Suprapubic skin (tissue), 4 donors: ENCODE measurements around the gene ANAPC1. TPM values are rescaled to one million over a fixed set of nuclear protein-coding genes. Genes with fewer than 3 reads are reported as not detected.
"Not testable (repeated sequence)": the region's sequence is repeated elsewhere in the genome, so short reads cannot be mapped to it uniquely, and the experiment has no call there.

Experiments used
- DNase-seq, 2 donors: peaks; one replicate each; pipeline ENCODE4 v3.0.0-alpha.2; 2019; ENCODE audit warnings: low spot score in 2 of 2
- H3K27ac ChIP-seq: fragments of 200-600 bp; sonication (generic); one replicate; pipeline ENCODE4 v1.5.1; 2019
- H3K27me3 ChIP-seq: fragments of 200-600 bp; sonication (generic); one replicate; pipeline ENCODE4 v1.5.1; 2019
- H3K36me3 ChIP-seq: fragments of 200-600 bp; sonication (generic); one replicate; pipeline ENCODE4 v1.5.1; 2019
- H3K4me1 ChIP-seq: fragments of 200-600 bp; sonication (generic); one replicate; pipeline ENCODE4 v1.5.1; 2019
- H3K4me3 ChIP-seq: fragments of 200-600 bp; sonication (generic); one replicate; pipeline ENCODE4 v1.5.1; 2019; ENCODE audit warnings: mild to moderate bottlenecking
- H3K9me3 ChIP-seq: fragments of 200-600 bp; sonication (generic); one replicate; pipeline ENCODE4 v1.5.1; 2019
- EP300 ChIP-seq: sonication (generic); formaldehyde crosslinking; IDR thresholded peaks from one replicate; pipeline ENCODE4 v1.6.1; 2017; ENCODE audit warnings: antibody characterized with exemption
- POLR2A ChIP-seq, 2 donors: fragments of 450-650 bp; IDR thresholded peaks; one replicate each; pipeline ENCODE4 v1.6.1; 2017; ENCODE audit warnings: antibody characterized with exemption in 2 of 2, mild to moderate bottlenecking in 2 of 2, moderate library complexity in 2 of 2
- POLR2AphosphoS5 ChIP-seq, 3 donors: sonication (generic); formaldehyde crosslinking; IDR thresholded peaks; one replicate each; pipeline ENCODE4 v1.6.1; 2017; ENCODE audit warnings: antibody characterized with exemption in 3 of 3
- WGBS: methylation state at CpG from one replicate; pipeline ENCODE4 v1.1.5; 2018; 5-methylcytosine and 5-hydroxymethylcytosine counted together
- total RNA-seq, 4 donors: library from RNA; depleted of rRNA; stranded (reverse); fragments of >200 nt; gene quantifications; one replicate each; pipeline ENCODE4 v1.1.0, GENCODE V29; 2016
- TF ChIP-seq, protein P1 (sequence below), 2 donors: fragments of 200-600 bp in 1 of 2; fragments of 450-650 bp in 1 of 2; sonication (generic) in 1 of 2; IDR thresholded peaks; one replicate each; pipeline ENCODE4 v1.5.1; 2016 to 2019; ENCODE audit warnings: antibody characterized with exemption in 2 of 2, mild to moderate bottlenecking in 1 of 2, moderate library complexity in 1 of 2

ANAPC1 gene
- total RNA-seq, 4 donors from 2014 or later, result 35.9 to 101 (median 39.5) TPM

- no peaks in the 10 kb centered on the region for H3K9me3 ChIP-seq
- H3K27me3 ChIP-seq, result no peaks in the 10 kb centered on the region
- peaks cover 9% of the 10 kb centered on the region for H3K36me3 ChIP-seq
- H3K27ac ChIP-seq, result no peak overlapping the region
- no peak overlapping the region for H3K4me3 ChIP-seq
- WGBS, result 67% methylated on average over 1 of the region's 1 CpG
- DNase-seq, result no peak
- H3K4me1 ChIP-seq, result peaks cover 5% of the 10 kb centered on the region
- TF ChIP-seq EP300, result no peak
- TF ChIP-seq, protein P1, sequence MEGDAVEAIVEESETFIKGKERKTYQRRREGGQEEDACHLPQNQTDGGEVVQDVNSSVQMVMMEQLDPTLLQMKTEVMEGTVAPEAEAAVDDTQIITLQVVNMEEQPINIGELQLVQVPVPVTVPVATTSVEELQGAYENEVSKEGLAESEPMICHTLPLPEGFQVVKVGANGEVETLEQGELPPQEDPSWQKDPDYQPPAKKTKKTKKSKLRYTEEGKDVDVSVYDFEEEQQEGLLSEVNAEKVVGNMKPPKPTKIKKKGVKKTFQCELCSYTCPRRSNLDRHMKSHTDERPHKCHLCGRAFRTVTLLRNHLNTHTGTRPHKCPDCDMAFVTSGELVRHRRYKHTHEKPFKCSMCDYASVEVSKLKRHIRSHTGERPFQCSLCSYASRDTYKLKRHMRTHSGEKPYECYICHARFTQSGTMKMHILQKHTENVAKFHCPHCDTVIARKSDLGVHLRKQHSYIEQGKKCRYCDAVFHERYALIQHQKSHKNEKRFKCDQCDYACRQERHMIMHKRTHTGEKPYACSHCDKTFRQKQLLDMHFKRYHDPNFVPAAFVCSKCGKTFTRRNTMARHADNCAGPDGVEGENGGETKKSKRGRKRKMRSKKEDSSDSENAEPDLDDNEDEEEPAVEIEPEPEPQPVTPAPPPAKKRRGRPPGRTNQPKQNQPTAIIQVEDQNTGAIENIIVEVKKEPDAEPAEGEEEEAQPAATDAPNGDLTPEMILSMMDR (IDR thresholded peaks at IDR 0.05), result no peak
- TF ChIP-seq POLR2A (IDR thresholded peaks at IDR 0.05), result no peak
- no peak for TF ChIP-seq POLR2AphosphoS5 (IDR thresholded peaks at IDR 0.05)
These were observed 34.4 kb upstream of the ANAPC1 start for GRCh38 chr2:111918383-111918806.

- no peak for TF ChIP-seq POLR2A (IDR thresholded peaks at IDR 0.05)
- no peak for TF ChIP-seq POLR2AphosphoS5 (IDR thresholded peaks at IDR 0.05)
- Histone ChIP-seq H3K27me3 (no peaks in the 10 kb centered on the region), H3K36me3 (peaks cover 3% of the 10 kb centered on the region), H3K4me1 (peaks cover 5% of the 10 kb centered on the region), H3K27ac (no peak overlapping the region), H3K4me3 (no peak overlapping the region), H3K9me3 (no peaks in the 10 kb centered on the region)
- no peak for DNase-seq
- WGBS, result 80% methylated on average over 3 of the region's 3 CpGs
These were observed 33.1 kb upstream of the ANAPC1 start for GRCh38 chr2:111917106-111917505.

- no peak for DNase-seq
- TF ChIP-seq POLR2A (IDR thresholded peaks at IDR 0.05) (no peak), EP300 (no peak), POLR2AphosphoS5 (IDR thresholded peaks at IDR 0.05) (no peak)
- TF ChIP-seq, protein P1 (IDR thresholded peaks at IDR 0.05), result no peak
- no peak overlapping the region for H3K27ac ChIP-seq
- H3K9me3 ChIP-seq, result no peaks in the 10 kb centered on the region
- peaks cover 15% of the 10 kb centered on the region for H3K4me1 ChIP-seq
- no peaks in the 10 kb centered on the region for H3K27me3 ChIP-seq
- H3K36me3 ChIP-seq, result peaks cover 3% of the 10 kb centered on the region
- no peak overlapping the region for H3K4me3 ChIP-seq
- 70% methylated on average over 2 of the region's 2 CpGs for WGBS
These were observed 28.6 kb upstream of the ANAPC1 start for GRCh38 chr2:111912547-111912946.

DNA sequence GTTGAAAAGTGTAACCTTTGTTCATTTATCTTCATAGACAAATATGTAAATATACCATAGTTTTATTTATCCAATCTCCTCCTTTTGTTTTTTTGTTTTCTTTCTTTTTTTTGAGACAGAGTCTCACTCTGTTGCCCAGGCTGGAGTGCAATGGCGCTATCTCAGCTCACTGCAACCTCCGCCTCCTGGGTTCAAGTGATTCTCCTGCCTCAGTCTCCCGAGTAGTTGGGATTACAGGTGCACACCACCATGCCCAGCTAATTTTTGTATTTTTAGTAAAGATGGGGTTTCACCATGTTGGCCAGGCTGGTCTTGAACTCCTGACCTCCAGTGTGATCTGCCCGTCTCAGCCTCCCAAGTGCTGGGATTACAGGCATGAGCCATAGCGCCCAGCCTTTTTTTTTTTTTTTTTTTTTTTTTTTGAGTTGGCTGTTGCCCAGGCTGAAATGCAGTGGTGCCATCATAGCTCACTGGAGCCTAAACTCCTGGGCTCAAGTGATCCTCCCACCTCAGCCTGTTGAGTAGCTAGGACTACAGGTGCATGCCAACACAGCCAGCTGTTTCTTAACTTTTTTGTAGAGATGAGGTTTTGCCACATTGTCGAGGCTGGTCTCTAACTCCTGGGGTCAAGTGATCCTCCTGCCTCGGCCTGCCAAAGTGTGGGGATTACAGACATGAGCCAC is 27.4 kb upstream of the ANAPC1 start:
- not testable (repeated sequence) for H3K4me3 ChIP-seq, H3K9me3 ChIP-seq, H3K27ac ChIP-seq, DNase-seq, H3K27me3 ChIP-seq, H3K36me3 ChIP-seq
- 92% methylated on average over 7 of the region's 7 CpGs for WGBS
- peaks cover 22% of the 10 kb centered on the region for H3K4me1 ChIP-seq

- Histone ChIP-seq H3K9me3 (no peaks in the 10 kb centered on the region), H3K27me3 (no peaks in the 10 kb centered on the region), H3K27ac (no peak overlapping the region), H3K4me3 (no peak overlapping the region), H3K36me3 (no peaks in the 10 kb centered on the region), H3K4me1 (peaks cover 28% of the 10 kb centered on the region)
- WGBS, result 80% methylated on average over 2 of the region's 2 CpGs
- TF ChIP-seq EP300 (no peak), POLR2AphosphoS5 (IDR thresholded peaks at IDR 0.05) (no peak), POLR2A (IDR thresholded peaks at IDR 0.05) (no peak)
- TF ChIP-seq, protein P1 (IDR thresholded peaks at IDR 0.05), result no peak
- DNase-seq, result no peak
These were observed 26.8 kb upstream of the ANAPC1 start for GRCh38 chr2:111910609-111911277.

DNA sequence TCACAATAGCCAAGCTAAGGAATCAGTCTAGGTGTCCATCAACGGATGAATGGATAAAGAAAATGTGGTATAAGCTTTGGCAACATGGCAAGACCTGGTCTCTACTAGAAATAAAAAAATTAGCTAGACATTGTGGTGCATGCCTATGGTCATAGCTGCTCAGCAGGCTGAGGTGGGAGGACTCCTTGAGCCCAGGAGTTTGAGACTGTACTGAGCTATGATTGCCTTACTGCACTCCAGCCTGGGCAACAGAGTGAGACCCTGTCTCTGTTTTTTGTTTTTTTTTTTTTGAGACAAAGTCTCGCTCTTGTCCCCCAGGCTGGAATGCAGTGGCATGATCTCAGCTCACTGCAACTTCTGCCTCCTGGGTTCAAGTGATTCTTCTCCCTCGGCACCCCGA is 26.0 kb upstream of the ANAPC1 start:
- H3K36me3 ChIP-seq, H3K4me3 ChIP-seq, DNase-seq, H3K27me3 ChIP-seq, H3K27ac ChIP-seq, H3K9me3 ChIP-seq: not testable (repeated sequence)
- peaks cover 34% of the 10 kb centered on the region for H3K4me1 ChIP-seq
- 93% methylated on average over 4 of the region's 4 CpGs for WGBS
